Omental fat pad (tissue), 4 donors: ENCODE data around the gene CIP2A. TPM values are rescaled to one million over a fixed set of nuclear protein-coding genes. Genes with fewer than 3 reads are reported as not detected.

Source experiments
- ATAC-seq: fragments of 150-250 bp; one replicate; pipeline ENCODE4 v1.9.1; 2016; ENCODE audit warnings: mild to moderate bottlenecking, moderate library complexity; ENCODE audit not compliant: low FRiP score
- DNase-seq: peaks from one replicate; pipeline ENCODE4 v3.0.0-alpha.2; 2019; ENCODE audit warnings: low spot score
- total RNA-seq, 4 donors: library from RNA; depleted of rRNA; stranded (reverse); fragments of >200 nt; gene quantifications; one replicate each; pipeline ENCODE4 v1.1.0, GENCODE V29; 2016
- TF ChIP-seq, protein P1 (sequence below), 3 donors: fragments of 450-650 bp; IDR thresholded peaks; one replicate each; pipeline ENCODE4 v1.5.1; 2016 to 2017; ENCODE audit warnings: antibody characterized with exemption in 3 of 3, mild to moderate bottlenecking in 3 of 3, moderate library complexity in 2 of 3

The CIP2A gene
- total RNA-seq, 4 donors from 2014 or later: 1.1 to 6.4 (median 5.7) TPM

- ATAC-seq: no peak
- DNase-seq: no peak
- TF ChIP-seq, protein P1, sequence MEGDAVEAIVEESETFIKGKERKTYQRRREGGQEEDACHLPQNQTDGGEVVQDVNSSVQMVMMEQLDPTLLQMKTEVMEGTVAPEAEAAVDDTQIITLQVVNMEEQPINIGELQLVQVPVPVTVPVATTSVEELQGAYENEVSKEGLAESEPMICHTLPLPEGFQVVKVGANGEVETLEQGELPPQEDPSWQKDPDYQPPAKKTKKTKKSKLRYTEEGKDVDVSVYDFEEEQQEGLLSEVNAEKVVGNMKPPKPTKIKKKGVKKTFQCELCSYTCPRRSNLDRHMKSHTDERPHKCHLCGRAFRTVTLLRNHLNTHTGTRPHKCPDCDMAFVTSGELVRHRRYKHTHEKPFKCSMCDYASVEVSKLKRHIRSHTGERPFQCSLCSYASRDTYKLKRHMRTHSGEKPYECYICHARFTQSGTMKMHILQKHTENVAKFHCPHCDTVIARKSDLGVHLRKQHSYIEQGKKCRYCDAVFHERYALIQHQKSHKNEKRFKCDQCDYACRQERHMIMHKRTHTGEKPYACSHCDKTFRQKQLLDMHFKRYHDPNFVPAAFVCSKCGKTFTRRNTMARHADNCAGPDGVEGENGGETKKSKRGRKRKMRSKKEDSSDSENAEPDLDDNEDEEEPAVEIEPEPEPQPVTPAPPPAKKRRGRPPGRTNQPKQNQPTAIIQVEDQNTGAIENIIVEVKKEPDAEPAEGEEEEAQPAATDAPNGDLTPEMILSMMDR (IDR thresholded peaks at IDR 0.05): no peak
Observed at GRCh38 chr3:108566599-108566998, 22.6 kb downstream of the CIP2A start.

DNA sequence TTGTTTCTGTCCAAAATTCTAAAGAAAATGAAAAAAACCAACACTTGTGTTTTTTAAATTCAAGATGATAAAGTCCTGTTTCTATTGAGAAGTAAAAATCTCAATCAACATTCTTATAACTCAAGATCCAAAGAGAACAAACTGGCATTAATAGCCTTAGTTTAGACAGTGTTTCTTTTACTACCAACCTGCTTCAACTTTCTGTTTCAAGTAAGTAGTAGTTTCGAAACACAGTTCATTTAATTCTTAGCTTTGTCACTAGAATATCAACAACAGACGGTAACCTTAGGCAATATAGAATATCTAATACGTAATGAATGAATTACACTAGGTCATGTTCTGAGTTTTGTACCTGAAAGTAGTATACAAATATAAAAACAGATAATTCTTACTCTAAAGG, 23.7 kb downstream of the CIP2A start:
- TF ChIP-seq, protein P1 (IDR thresholded peaks at IDR 0.05): no peak

DNA sequence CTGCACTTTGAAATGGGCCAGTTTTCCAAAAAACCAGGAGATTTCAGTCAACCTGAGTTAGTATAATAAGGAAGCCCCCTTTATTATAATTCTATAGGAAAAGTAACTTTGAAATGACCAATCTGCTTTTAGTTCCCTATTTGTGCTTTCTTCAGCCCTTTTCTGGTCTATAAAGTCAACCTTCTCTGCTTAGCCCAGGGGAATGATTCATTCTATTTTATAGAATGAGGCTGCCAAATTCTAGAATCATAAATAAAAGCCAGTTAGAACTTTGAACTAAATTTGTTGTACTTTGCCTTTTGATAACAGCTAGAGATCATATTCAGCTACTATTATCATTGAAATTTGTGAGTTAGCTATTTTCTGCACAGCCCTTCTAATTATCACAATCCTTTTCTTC, 24.7 kb downstream of the CIP2A start:
- ATAC-seq: no peak
- no peak for DNase-seq
- TF ChIP-seq, protein P1 (IDR thresholded peaks at IDR 0.05): no peak

More for the DNA sequence above, 23.7 kb downstream of the CIP2A start:
- ATAC-seq (no peak), DNase-seq (no peak)

DNA sequence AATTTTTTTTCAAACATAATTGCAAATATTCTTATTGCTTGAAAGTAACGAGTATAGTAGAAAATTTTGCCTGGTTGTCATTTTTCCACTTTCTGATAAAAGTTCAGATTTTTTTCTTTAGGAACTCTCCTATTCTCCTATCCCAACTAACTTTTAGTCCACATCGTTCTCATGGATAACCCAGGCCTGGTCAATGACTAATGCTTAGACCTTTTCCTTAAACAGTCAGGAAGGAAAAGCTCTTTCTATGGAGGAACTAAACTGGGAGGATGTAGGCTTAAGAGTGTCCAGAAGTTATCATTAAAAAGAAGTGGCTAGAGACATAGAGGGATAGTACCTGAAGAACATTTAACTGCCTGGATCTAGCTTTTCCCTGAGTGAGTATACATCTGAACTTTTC, 26.7 kb downstream of the CIP2A start:
- no peak for DNase-seq
- TF ChIP-seq, protein P1 (IDR thresholded peaks at IDR 0.05): no peak
- no peak for ATAC-seq

DNA sequence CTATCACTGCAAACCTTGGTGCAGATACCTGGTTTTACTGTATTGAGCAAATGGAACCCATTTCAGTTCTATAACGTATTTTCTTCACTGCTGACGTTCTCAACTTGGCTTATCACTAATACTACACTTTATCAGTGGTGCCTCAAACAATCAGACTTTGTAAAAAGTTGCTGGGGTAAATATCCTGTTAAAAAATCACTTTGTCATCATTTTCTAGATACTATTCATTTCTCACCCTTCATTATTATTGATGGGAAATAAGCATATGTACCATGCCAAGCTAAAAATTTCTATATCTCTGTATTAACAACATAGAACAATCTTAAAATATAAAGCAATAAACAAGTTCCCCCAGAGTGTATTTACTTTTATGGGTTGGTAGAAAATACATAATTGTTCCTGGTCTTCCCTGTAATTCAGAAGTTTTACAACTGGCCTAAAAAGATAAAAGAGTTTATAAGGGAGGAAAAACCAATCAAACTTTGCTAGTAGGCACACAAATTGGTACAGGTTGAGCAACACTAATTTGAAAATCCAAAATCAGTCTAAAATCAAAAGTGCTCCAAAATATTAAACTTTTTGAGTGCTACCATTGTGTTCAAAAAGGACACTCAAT, 33.2 kb downstream of the CIP2A start:
- TF ChIP-seq, protein P1 (IDR thresholded peaks at IDR 0.05): no peak
- no peak for DNase-seq
- no peak for ATAC-seq

DNA sequence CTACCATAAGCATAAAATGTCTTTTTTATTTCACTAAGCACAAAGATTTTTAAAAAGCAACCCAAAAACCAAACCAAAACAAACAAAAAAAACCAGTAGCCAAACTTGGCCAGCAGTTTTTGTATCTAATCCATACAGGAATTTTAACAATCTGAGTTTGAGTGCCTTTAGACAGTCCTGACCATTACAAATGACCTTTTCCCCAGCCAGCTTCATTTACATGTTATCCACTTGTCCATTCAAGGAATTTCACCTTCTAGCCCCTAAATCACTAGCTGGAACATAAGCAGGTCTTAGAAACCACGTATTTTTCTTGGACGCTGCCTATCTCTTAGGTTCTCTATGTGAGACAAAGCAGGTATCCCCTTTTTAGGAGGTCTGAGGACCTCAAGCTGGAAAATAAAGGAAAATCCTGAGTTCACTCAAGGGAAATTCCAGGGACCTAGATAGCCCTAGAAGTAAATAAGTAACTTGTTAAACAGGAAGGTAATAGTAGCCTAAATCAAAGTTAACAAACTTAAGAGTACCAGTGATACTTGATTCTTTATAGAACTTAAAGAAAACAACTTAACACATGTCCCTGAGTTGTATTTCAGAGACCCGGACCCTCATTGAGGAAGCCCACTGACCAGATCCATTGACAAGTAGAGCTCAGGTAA, 34.2 kb downstream of the CIP2A start:
- no peak for ATAC-seq
- TF ChIP-seq, protein P1 (IDR thresholded peaks at IDR 0.05): no peak
- DNase-seq: no peak

- no peak for DNase-seq
- TF ChIP-seq, protein P1 (IDR thresholded peaks at IDR 0.05): no peak
- no peak for ATAC-seq
Observed at GRCh38 chr3:108554229-108554628, 35.0 kb downstream of the CIP2A start.
